PC-9 (cell line): ENCODE measurements around the gene SMOC2. TPM values are rescaled to one million over a fixed set of nuclear protein-coding genes. Genes with fewer than 3 reads are reported as not detected.

Source experiments
- BruUV-seq: library from RNA; stranded (reverse); fragments of 400-500 nt; replicated peaks from 2 replicates; lab custom pipeline; 2021; lab: Mats Ljungman, UMichigan
- CTCF ChIA-PET: fragments of 300-600 bp; sonication (Branson Sonifier 250); formaldehyde crosslinking; loops from one replicate; lab custom pipeline; 2022; ENCODE audit warnings: antibody characterized with exemption; lab: Charles Lee
- POLR2A ChIA-PET: fragments of 300-600 bp; sonication (Branson Sonifier 250); formaldehyde crosslinking; loops from one replicate; lab custom pipeline; 2022; ENCODE audit warnings: antibody characterized with exemption; ENCODE audit not compliant: unreplicated experiment; lab: Charles Lee
- DNase-seq, 2 experiments: peaks; one replicate each; pipeline versions ENCODE4 v3.0.0 to v3.0.0-alpha.2; 2015 to 2022; ENCODE audit warnings: mixed read lengths in 1 of 2
- H2AFZ ChIP-seq: fragments of 200-600 bp; sonication (generic); 2 replicates; pipeline ENCODE4 v1.8.1; 2017; ENCODE audit warnings: antibody characterized with exemption
- H3F3A ChIP-seq: fragments of 200-600 bp; sonication (generic); 2 replicates; pipeline ENCODE4 v1.8.1; 2017; ENCODE audit warnings: antibody characterized with exemption, mild to moderate bottlenecking, low read depth; ENCODE audit not compliant: insufficient read depth
- H3K27ac ChIP-seq: fragments of 200-600 bp; sonication (generic); 2 replicates; pipeline ENCODE4 v1.6.1; 2016; ENCODE audit warnings: mixed run types
- H3K27me3 ChIP-seq: fragments of 200-600 bp; sonication (generic); 2 replicates; pipeline ENCODE4 v1.6.1; 2016; ENCODE audit warnings: low read depth, mixed run types; ENCODE audit not compliant: insufficient read depth
- H3K36me3 ChIP-seq: fragments of 200-600 bp; sonication (generic); 2 replicates; pipeline ENCODE4 v1.6.1; 2016; ENCODE audit warnings: low read depth, mixed run types
- H3K4me1 ChIP-seq: fragments of 200-600 bp; sonication (generic); replicated peaks from 2 replicates; pipeline ENCODE4 v1.6.1; 2016; ENCODE audit warnings: mixed run types; ENCODE audit not compliant: insufficient read depth
- H3K4me2 ChIP-seq: fragments of 200-600 bp; sonication (generic); 2 replicates; pipeline ENCODE4 v1.6.1; 2017; ENCODE audit warnings: mixed run types
- H3K4me3 ChIP-seq: fragments of 200-600 bp; sonication (generic); 2 replicates; pipeline ENCODE4 v1.6.1; 2016; ENCODE audit warnings: mixed run types
- H3K79me2 ChIP-seq: fragments of 200-600 bp; sonication (generic); 2 replicates; pipeline ENCODE4 v1.6.1; 2017; ENCODE audit warnings: low read depth, mixed run types
- H3K9me2 ChIP-seq: fragments of 200-600 bp; sonication (generic); 2 replicates; pipeline ENCODE4 v1.8.1; 2017; ENCODE audit warnings: mild to moderate bottlenecking; ENCODE audit not compliant: insufficient read depth
- H3K9me3 ChIP-seq: fragments of 200-600 bp; sonication (generic); 2 replicates; pipeline ENCODE4 v1.8.1; 2016; ENCODE audit warnings: low read depth; ENCODE audit not compliant: insufficient read depth
- H4K20me1 ChIP-seq: fragments of 200-600 bp; sonication (generic); 2 replicates; pipeline ENCODE4 v1.8.1; 2017; ENCODE audit not compliant: insufficient read depth
- EZH2 ChIP-seq: fragments of 200-600 bp; sonication (generic); IDR thresholded peaks from 2 replicates; pipeline ENCODE4 v1.8.0; 2017; ENCODE audit warnings: antibody characterized with exemption, low read depth
- intact Hi-C: fragments of 100-400 bp; cut with micrococcal nuclease; formaldehyde crosslinking; loops from one replicate; pipeline ENCODE4 v1.10.0; 2022; ENCODE audit not compliant: unreplicated experiment
- total RNA-seq: library from RNA; stranded (reverse); gene quantifications from 2 replicates; pipeline ENCODE4 v1.2.3, GENCODE V29; 2021
- TF ChIP-seq, protein P1 (sequence below): fragments of 200-600 bp; sonication (generic); conservative IDR thresholded peaks from 2 replicates; pipeline ENCODE4 v1.6.1; 2017; ENCODE audit warnings: mixed run types, antibody characterized with exemption, mild to moderate bottlenecking, moderate library complexity

Gene SMOC2
- total RNA-seq, 1 experiment from 2014 or later: not detected

DNA sequence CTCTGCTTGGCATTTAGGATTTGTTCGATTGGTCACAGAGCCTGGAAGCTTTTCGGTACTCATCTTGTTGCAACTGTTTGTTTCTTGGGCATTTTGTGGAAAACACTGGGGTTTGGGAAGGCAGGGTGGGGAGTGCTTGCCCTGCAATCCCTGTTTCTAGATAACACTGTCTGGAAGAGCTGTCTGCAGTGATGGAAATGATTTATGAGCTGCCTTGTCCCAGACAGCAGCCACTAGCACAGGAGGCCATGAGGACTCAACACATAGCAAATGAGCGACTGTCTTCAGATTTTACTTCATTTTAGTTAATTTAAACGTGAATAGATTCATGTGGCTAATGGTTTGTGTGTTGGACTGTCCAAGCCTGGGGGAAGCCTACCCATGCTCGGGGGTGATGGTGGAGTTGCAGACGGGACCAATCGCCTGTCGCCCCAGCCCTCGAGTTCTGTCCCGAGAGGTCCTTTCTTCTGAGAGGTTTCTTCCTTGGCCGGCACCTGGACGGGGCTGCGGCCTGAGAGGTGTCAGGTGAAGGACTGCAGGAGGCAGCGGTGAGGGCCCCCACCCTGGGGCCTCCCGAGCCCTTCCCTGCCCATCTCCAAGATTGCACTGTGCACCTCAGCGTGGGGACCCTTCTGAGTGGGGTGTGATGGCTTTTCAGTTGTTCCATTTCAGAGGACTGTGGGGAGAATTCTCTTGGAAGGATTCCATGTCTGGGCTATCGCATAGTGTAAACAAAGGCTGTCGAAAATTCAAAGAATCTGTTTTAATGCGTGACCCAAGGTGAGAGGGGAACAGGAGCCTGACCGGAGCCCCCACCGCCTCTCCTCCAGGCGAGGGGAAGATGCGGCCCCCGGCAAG, 55.4 kb downstream of the SMOC2 start:
- no peak for TF ChIP-seq EZH2
- TF ChIP-seq, protein P1, sequence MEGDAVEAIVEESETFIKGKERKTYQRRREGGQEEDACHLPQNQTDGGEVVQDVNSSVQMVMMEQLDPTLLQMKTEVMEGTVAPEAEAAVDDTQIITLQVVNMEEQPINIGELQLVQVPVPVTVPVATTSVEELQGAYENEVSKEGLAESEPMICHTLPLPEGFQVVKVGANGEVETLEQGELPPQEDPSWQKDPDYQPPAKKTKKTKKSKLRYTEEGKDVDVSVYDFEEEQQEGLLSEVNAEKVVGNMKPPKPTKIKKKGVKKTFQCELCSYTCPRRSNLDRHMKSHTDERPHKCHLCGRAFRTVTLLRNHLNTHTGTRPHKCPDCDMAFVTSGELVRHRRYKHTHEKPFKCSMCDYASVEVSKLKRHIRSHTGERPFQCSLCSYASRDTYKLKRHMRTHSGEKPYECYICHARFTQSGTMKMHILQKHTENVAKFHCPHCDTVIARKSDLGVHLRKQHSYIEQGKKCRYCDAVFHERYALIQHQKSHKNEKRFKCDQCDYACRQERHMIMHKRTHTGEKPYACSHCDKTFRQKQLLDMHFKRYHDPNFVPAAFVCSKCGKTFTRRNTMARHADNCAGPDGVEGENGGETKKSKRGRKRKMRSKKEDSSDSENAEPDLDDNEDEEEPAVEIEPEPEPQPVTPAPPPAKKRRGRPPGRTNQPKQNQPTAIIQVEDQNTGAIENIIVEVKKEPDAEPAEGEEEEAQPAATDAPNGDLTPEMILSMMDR: no peak
- Histone ChIP-seq H3K27me3 (peaks cover 96% of the 10 kb centered on the region), H2AFZ (no peak overlapping the region), H4K20me1 (no peaks in the 10 kb centered on the region), H3K9me3 (no peaks in the 10 kb centered on the region), H3K36me3 (no peaks in the 10 kb centered on the region), H3F3A (no peaks in the 10 kb centered on the region), H3K9me2 (no peaks in the 10 kb centered on the region), H3K4me1 (no peaks in the 10 kb centered on the region), H3K79me2 (no peaks in the 10 kb centered on the region), H3K4me3 (no peak overlapping the region), H3K4me2 (no peak overlapping the region), H3K27ac (no peak overlapping the region)
- POLR2A ChIA-PET: no interaction called here
- intact Hi-C loops: no loop called here
- no peak for DNase-seq
- CTCF ChIA-PET: interaction anchor here (0.5 kb wide), 1 partner anchor 680 kb away, joined by 3 read pairs; no protein-coding TSS in a partner anchor
- BruUV-seq: no TSS peak

DNA sequence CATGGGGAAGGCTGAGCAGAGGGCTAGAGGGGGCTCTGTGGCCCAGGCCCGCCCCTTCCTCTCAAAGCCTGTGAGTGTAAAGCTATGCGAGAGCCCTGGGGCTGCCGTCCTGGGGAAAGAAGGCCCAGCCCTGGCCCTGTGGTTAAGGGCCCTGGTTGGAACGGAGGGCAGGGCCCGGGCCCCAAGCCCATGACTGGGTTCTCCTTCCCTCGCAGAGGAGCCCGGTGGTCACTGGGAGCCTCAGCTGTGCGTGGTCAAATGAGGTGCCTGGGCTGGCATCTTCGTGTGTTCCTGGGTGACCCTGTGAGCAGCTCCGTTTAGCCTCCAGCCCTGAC, 56.0 kb downstream of the SMOC2 start:
- H3K79me2 ChIP-seq: no peaks in the 10 kb centered on the region
- no peak overlapping the region for H3K27ac ChIP-seq
- no peaks in the 10 kb centered on the region for H3K9me3 ChIP-seq
- TF ChIP-seq, protein P1: no peak
- TF ChIP-seq EZH2: no peak
- H3K27me3 ChIP-seq: peaks cover 96% of the 10 kb centered on the region
- no TSS peak for BruUV-seq
- H3K4me2 ChIP-seq: no peak overlapping the region
- no peak for DNase-seq
- H3K36me3 ChIP-seq: no peaks in the 10 kb centered on the region
- H3F3A ChIP-seq: no peaks in the 10 kb centered on the region
- ChIA-PET POLR2A (no interaction called here), CTCF (interaction anchor here (0.5 kb wide), 1 partner anchor 681 kb away, joined by 3 read pairs; no protein-coding TSS in a partner anchor)
- intact Hi-C loops: no loop called here
- no peak overlapping the region for H3K4me3 ChIP-seq
- H3K4me1 ChIP-seq: no peaks in the 10 kb centered on the region
- no peaks in the 10 kb centered on the region for H4K20me1 ChIP-seq
- no peaks in the 10 kb centered on the region for H3K9me2 ChIP-seq
- H2AFZ ChIP-seq: no peak overlapping the region

DNA sequence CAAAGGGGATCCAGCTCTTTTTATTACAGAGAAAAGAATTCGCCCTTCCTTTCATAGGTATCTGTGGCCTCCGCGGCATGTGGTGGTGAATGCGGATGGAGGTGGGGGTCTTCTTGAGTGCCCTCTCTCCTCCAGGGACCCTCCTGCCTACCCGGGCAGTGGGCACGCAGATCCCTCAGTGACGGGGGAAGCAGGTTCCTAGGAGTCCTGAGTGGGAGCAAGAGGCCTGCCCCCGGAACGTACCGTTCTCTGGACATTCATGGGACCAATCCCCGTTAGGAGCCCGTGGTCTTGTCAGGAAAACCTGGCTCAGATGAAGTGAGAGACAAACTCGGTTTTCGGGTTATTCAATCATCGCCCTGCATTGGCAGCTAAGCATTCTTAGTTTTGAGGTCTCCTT, 56.4 kb downstream of the SMOC2 start:
- Histone ChIP-seq H3F3A (no peaks in the 10 kb centered on the region), H3K36me3 (no peaks in the 10 kb centered on the region), H3K4me3 (no peak overlapping the region), H3K27ac (no peak overlapping the region), H3K9me3 (no peaks in the 10 kb centered on the region), H3K9me2 (no peaks in the 10 kb centered on the region), H4K20me1 (no peaks in the 10 kb centered on the region), H3K79me2 (no peaks in the 10 kb centered on the region), H3K27me3 (peaks cover 96% of the 10 kb centered on the region), H3K4me2 (no peak overlapping the region), H2AFZ (no peak overlapping the region), H3K4me1 (no peaks in the 10 kb centered on the region)
- intact Hi-C loops: no loop called here
- DNase-seq: no peak
- no TSS peak for BruUV-seq
- POLR2A ChIA-PET: no interaction called here
- TF ChIP-seq, protein P1: no peak
- TF ChIP-seq EZH2: no peak
- CTCF ChIA-PET: no interaction called here
